Lung (tissue), 12 donors: ENCODE data around the gene TNS3. TPM values are rescaled to one million over a fixed set of nuclear protein-coding genes. Genes with fewer than 3 reads are reported as not detected.
"Not testable (repeated sequence)": the region's sequence is repeated elsewhere in the genome, so short reads cannot be mapped to it uniquely, and the experiment has no call there.

Experiments used
- ATAC-seq: fragments of 200-7000 bp; cut with Tn5 transposase; one replicate; pipeline ENCODE4 v1.9.1; 2020; ENCODE audit warnings: moderate number of reproducible peaks; ENCODE audit not compliant: insufficient read depth, low FRiP score
- DNase-seq, 3 donors: peaks; one replicate each; pipeline ENCODE4 v3.0.0-alpha.2; 2013 to 2017
- H3K27ac ChIP-seq, 2 donors: one replicate each; pipeline ENCODE4 v1.5.1; 2013; ENCODE audit warnings: mild to moderate bottlenecking in 2 of 2, moderate library complexity in 2 of 2, control low read depth in 1 of 2, inconsistent platforms in 1 of 2, low read depth in 1 of 2, low read length in 1 of 2
- H3K27me3 ChIP-seq, 3 donors: one replicate each; pipeline ENCODE4 v1.5.1; 2013; ENCODE audit warnings: low read length in 2 of 3; ENCODE audit not compliant: control insufficient read depth in 3 of 3, insufficient read depth in 3 of 3
- H3K36me3 ChIP-seq, 4 donors: one replicate each; pipeline ENCODE4 v1.5.1; 2013; ENCODE audit warnings: low read length in 4 of 4, mild to moderate bottlenecking in 1 of 4, moderate library complexity in 1 of 4; ENCODE audit not compliant: control insufficient read depth in 4 of 4, insufficient read depth in 4 of 4
- H3K4me1 ChIP-seq, 5 donors: one replicate each; pipeline ENCODE4 v1.5.1; 2013; ENCODE audit warnings: low read length in 5 of 5, mild to moderate bottlenecking in 2 of 5, moderate library complexity in 1 of 5; ENCODE audit not compliant: control insufficient read depth in 5 of 5, insufficient read depth in 5 of 5
- H3K4me3 ChIP-seq: one replicate; pipeline ENCODE4 v1.5.1; 2013; ENCODE audit warnings: mild to moderate bottlenecking, control low read depth, moderate library complexity
- H3K9ac ChIP-seq, 2 donors: one replicate each; pipeline ENCODE4 v1.5.1; 2013; ENCODE audit warnings: low read length in 2 of 2, control low read depth in 1 of 2; ENCODE audit not compliant: insufficient read depth in 1 of 2
- H3K9me3 ChIP-seq, 4 donors: one replicate each; pipeline ENCODE4 v1.5.1; 2013; ENCODE audit warnings: low read length in 3 of 4, mild to moderate bottlenecking in 1 of 4, moderate library complexity in 1 of 4; ENCODE audit not compliant: control insufficient read depth in 4 of 4, insufficient read depth in 3 of 4
- CTCF ChIP-seq: IDR thresholded peaks from 2 replicates; pipeline ENCODE4 v1.5.1; 2012; ENCODE audit warnings: mild to moderate bottlenecking; ENCODE audit errors: control extremely low read depth, extremely low read depth
- WGBS, 2 donors: extraction: QIAGEN DNeasy Blood & Tissue Kit; methylation state at CpG; one replicate each; pipeline ENCODE4 v1.1.7; 2013; 5-methylcytosine and 5-hydroxymethylcytosine counted together
- polyA plus RNA-seq, 2 donors: library from polyadenylated mRNA; stranded (reverse); fragments of 200-250 nt; gene quantifications; one replicate each; pipeline ENCODE4 v1.2.1, GENCODE V29; 2013
- total RNA-seq, 2 donors: library from RNA; depleted of rRNA in 1 of 2; stranded (reverse); fragments of >200 nt in 1 of 2; gene quantifications; one replicate each; pipeline ENCODE4 v1.2.1, GENCODE V29; 2014 to 2021
- donor health status: control.
- donor health status: control.
- donor health status: Bipolar disorder and iron deficiency.
- donor health status: healthy.
- donor health status: DM: yes; HTN: yes; CAD: no.

The TNS3 gene
- total and polyA plus RNA-seq, 4 donors, result 23.8 to 140 (median 85.7) TPM

DNA sequence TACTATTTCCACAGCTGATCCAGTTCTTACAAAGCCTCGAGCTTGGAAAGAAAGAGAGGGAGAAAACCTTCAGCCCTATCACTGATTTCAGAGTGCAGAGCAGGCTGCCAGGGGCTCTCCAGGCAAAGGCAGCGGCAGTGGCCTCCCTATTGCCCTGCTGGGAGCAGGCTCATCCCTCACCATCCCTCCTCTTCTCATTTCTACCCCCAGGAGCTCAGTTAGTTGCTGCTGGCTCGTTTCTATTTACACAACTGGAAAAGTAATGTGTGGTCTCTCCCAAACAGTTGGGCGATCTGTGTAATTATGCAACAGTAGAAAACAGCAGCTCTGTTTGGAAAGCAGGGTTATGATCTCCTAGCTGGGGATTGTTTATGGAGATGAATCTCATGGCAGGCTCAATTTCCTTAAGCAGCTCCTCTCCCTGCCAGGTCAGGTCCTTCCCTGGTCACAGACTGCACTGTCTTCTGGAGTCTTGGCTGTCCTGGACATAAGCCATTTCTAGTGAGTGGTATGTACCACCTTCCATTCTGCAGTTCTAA lies 28.7 kb upstream of the TNS3 start:
- peak overlapping the region in 1 of 2 donors; percentile 68 for H3K27ac ChIP-seq
- DNase-seq, result peak; percentile 76 to 95 (median 93)
- no peak for TF ChIP-seq CTCF

GRCh38 chr7:47609803-47610452 lies 28.0 kb upstream of the TNS3 start:
- no peaks in the 10 kb centered on the region for H3K27me3 ChIP-seq
- H3K36me3 ChIP-seq, result no peaks in the 10 kb centered on the region
- ATAC-seq (no peak), DNase-seq (peak in 2 of 3 donors; percentile 59 to 80)
- H3K4me3 ChIP-seq, result no peak overlapping the region
- H3K4me1 ChIP-seq, result peaks cover 0 to 28% (median 15%) of the 10 kb centered on the region in 5 donors
- H3K9me3 ChIP-seq, result no peaks in the 10 kb centered on the region
- no peak for TF ChIP-seq CTCF
- 85 to 89% methylated on average over 16 of the region's 16 CpGs for WGBS, 2 donors
- H3K27ac ChIP-seq, result peak overlapping the region in 1 of 2 donors; percentile 68
- peak overlapping the region in 1 of 2 donors; percentile 38 for H3K9ac ChIP-seq

More for the DNA sequence above, 28.7 kb upstream of the TNS3 start:
- H3K27me3 ChIP-seq, result no peaks in the 10 kb centered on the region
- H3K9me3 ChIP-seq, result no peaks in the 10 kb centered on the region
- WGBS, 2 donors, result 41 to 45% methylated on average over 4 of the region's 4 CpGs
- H3K4me1 ChIP-seq, result peaks cover 0 to 24% (median 11%) of the 10 kb centered on the region in 5 donors
- H3K36me3 ChIP-seq, result no peaks in the 10 kb centered on the region
- no peak overlapping the region for H3K4me3 ChIP-seq
- ATAC-seq, result no peak
- peak overlapping the region in 1 of 2 donors; percentile 38 for H3K9ac ChIP-seq

DNA sequence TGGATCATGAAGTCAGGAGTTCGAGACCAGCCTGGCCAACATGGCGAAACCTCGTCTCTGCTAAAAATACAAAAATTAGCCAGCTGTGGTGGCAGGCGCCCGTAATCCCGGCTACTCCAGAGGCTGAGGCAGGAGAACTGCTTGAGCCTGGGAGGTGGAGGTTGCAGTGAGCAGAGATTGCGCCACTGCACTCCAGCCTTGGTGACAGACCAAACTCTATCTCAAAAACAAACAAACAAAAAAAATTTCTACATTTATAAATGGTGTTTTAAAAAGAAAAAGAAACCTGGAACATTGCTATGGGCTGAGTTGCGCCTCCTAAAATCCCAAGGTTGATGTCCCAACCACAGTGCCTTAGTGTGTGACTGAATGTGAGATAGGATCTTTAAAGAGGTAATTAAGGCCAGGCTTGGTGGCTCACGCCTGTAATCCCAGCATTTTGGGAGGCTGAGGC lies 24.7 kb upstream of the TNS3 start:
- DNase-seq, H3K27ac ChIP-seq, H3K36me3 ChIP-seq, ATAC-seq, H3K27me3 ChIP-seq, H3K9me3 ChIP-seq, H3K4me3 ChIP-seq, H3K9ac ChIP-seq: not testable (repeated sequence)
- WGBS, 2 donors, result 83 to 93% methylated on average over 9 of the region's 9 CpGs
- H3K4me1 ChIP-seq, result peaks cover 0 to 36% (median 23%) of the 10 kb centered on the region in 5 donors

- no peak for TF ChIP-seq CTCF
- Histone ChIP-seq H3K36me3 (no peaks in the 10 kb centered on the region), H3K27me3 (no peaks in the 10 kb centered on the region), H3K4me1 (peaks cover 0 to 31% (median 25%) of the 10 kb centered on the region in 5 donors), H3K9ac (no peak overlapping the region), H3K4me3 (no peak overlapping the region), H3K27ac (peak overlapping the region in 1 of 2 donors; percentile 74), H3K9me3 (no peaks in the 10 kb centered on the region)
- DNase-seq (no peak), ATAC-seq (no peak)
- 89 to 98% methylated on average over 9 of the region's 9 CpGs for WGBS, 2 donors
These were observed 24.1 kb upstream of the TNS3 start for GRCh38 chr7:47605816-47606575.
